ENCODE measurements around the gene MTAP.

The MTAP gene

DNA sequence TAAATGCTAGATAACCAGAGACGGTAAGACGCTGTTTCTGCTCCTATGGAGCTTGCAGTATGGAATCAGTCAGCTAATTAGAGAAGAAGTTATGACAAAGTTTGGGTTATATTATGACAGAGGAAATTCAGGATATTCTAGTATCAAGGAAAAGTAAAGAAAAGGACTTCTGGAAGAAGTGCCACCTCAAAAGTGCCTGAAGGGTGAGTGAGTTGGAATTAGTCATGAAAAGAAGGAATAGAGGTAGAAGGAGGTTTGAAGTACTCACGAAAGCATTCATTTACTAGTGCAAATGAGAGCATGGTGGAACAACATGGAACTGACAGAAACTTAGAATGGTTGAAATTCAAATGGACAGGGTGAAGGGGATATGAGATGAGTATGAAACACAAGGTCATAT, 40.4 kb upstream of the MTAP start:
- DNase-seq (ENCODE audit: extremely low read depth, insufficient read length): no peak
- Histone ChIP-seq H3K36me3 (ENCODE audit: control insufficient read depth, insufficient read depth, low read length) (no peaks in the 10 kb centered on the region), H3K27me3 (replicated peaks; ENCODE audit: control insufficient read depth, insufficient read depth, low read length) (no peaks in the 10 kb centered on the region), H3K4me3 (replicated peaks; ENCODE audit: low read depth, low read length) (no peak overlapping the region)
- TF ChIP-seq, protein P1, sequence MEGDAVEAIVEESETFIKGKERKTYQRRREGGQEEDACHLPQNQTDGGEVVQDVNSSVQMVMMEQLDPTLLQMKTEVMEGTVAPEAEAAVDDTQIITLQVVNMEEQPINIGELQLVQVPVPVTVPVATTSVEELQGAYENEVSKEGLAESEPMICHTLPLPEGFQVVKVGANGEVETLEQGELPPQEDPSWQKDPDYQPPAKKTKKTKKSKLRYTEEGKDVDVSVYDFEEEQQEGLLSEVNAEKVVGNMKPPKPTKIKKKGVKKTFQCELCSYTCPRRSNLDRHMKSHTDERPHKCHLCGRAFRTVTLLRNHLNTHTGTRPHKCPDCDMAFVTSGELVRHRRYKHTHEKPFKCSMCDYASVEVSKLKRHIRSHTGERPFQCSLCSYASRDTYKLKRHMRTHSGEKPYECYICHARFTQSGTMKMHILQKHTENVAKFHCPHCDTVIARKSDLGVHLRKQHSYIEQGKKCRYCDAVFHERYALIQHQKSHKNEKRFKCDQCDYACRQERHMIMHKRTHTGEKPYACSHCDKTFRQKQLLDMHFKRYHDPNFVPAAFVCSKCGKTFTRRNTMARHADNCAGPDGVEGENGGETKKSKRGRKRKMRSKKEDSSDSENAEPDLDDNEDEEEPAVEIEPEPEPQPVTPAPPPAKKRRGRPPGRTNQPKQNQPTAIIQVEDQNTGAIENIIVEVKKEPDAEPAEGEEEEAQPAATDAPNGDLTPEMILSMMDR (IDR thresholded peaks at IDR 0.05; ENCODE audit: insufficient read depth, low read length, poor library complexity, severe bottlenecking): no peak

DNA sequence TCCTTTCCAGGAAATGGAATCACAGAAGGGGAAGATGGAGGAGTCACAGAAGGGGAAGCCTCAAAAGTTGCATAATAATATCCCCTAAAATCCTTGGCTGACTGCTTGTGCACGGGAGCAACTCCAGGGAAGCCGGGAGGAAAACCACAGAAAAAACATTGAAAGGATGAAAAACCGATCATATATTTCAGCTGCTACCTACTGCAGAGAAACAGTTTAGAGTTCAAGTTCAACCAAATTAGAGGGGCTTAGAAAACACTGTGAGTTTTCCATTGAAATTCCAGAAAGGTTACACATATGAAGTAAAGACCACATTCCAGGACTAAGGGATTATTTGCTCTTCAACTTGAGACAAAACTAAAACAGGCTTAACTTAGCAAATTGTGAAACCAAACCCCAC, 37.6 kb upstream of the MTAP start:
- Histone ChIP-seq H3K4me3 (replicated peaks; ENCODE audit: low read depth, low read length) (no peak overlapping the region), H3K36me3 (ENCODE audit: control insufficient read depth, insufficient read depth, low read length) (no peaks in the 10 kb centered on the region), H3K27me3 (replicated peaks; ENCODE audit: control insufficient read depth, insufficient read depth, low read length) (no peaks in the 10 kb centered on the region)
- TF ChIP-seq, protein P1 (IDR thresholded peaks at IDR 0.05; ENCODE audit: insufficient read depth, low read length, poor library complexity, severe bottlenecking): no peak
- DNase-seq (ENCODE audit: extremely low read depth, insufficient read length): no peak

DNA sequence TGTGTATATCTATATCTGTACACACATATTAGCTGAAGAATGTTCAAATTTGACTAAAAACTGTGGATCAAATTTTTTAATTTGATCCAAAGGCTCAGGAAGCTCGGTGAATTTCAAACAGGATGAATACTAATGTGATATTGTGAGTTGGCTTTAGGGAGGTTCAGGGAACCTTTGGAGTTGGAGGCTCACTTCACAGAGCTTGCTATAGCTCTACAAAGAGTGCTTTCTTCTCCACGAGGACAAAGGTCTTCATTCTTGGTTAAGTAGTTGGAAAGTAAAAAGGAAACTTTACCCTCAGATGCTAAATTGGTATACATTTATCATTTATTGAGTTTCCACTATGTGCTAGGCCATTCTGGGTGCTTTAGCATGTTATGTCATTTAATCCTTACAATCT, 36.3 kb upstream of the MTAP start:
- no peaks in the 10 kb centered on the region for H3K36me3 ChIP-seq (ENCODE audit: control insufficient read depth, insufficient read depth, low read length)
- H3K27me3 ChIP-seq (replicated peaks; ENCODE audit: control insufficient read depth, insufficient read depth, low read length): no peaks in the 10 kb centered on the region
- TF ChIP-seq, protein P1 (IDR thresholded peaks at IDR 0.05; ENCODE audit: insufficient read depth, low read length, poor library complexity, severe bottlenecking): no peak
- H3K4me3 ChIP-seq (replicated peaks; ENCODE audit: low read depth, low read length): no peak overlapping the region
- DNase-seq (ENCODE audit: extremely low read depth, insufficient read length): no peak

DNA sequence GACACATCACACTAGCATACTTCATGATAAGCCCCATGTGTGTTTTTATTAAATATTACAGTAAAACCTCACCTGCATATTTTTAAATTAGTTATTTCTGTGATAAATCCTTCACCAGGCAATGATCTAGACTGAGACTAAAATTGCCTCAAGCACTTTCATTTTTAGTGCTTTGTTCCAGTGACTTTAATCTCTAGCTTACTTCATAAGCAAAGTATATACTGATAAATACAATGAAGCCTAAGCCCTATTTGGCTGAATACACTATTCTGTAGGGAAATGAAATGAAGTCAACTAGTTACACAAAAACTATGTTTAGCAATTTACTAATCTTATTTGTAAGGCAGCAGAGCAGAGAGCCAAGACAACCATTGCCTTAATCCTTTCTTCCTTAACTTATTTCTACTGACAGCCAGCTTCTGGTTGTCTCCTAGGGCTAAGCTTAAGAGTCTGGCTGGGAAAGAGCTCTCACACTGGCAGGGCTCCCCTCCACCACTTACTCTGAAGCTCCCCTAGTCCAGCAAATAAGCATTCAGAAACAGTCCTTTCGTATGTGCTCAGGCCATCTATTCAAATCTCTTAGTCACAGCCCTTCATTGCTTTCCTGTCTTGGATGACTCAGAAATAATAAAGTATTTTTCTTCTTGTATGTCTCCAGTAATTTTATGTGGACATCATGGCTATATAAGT, 31.4 kb upstream of the MTAP start:
- DNase-seq (ENCODE audit: extremely low read depth, insufficient read length): no peak
- Histone ChIP-seq H3K4me3 (replicated peaks; ENCODE audit: low read depth, low read length) (no peak overlapping the region), H3K36me3 (ENCODE audit: control insufficient read depth, insufficient read depth, low read length) (no peaks in the 10 kb centered on the region), H3K27me3 (replicated peaks; ENCODE audit: control insufficient read depth, insufficient read depth, low read length) (no peaks in the 10 kb centered on the region; the same call in 1 of the 2 replicates)
- TF ChIP-seq, protein P1 (IDR thresholded peaks at IDR 0.05; ENCODE audit: insufficient read depth, low read length, poor library complexity, severe bottlenecking): no peak

DNA sequence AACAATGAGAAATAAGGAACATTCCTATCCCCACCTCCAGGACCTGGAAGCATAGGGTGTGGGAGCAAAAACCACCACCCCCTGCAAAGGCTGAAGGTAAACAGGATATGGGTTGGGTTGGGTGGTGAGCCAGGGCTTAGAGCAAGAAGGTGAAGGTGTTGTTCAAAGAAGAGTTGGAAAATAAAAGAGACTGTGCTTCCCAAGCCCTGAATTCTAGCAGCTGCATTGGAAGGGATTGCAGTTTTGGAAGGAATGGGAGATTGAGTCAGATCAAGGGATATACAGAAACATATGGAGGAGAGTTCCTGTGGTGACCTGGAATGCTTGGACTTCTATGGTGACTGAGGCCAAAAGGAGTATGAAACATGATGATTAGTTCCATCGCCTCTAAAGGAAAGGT, 24.7 kb upstream of the MTAP start:
- H3K4me3 ChIP-seq (replicated peaks; ENCODE audit: low read depth, low read length): no peak overlapping the region
- no peak for DNase-seq (ENCODE audit: extremely low read depth, insufficient read length)
- no peaks in the 10 kb centered on the region; the same call in 1 of the 2 replicates for H3K27me3 ChIP-seq (replicated peaks; ENCODE audit: control insufficient read depth, insufficient read depth, low read length)
- TF ChIP-seq, protein P1 (IDR thresholded peaks at IDR 0.05; ENCODE audit: insufficient read depth, low read length, poor library complexity, severe bottlenecking): no peak
- no peaks in the 10 kb centered on the region for H3K36me3 ChIP-seq (ENCODE audit: control insufficient read depth, insufficient read depth, low read length)

DNA sequence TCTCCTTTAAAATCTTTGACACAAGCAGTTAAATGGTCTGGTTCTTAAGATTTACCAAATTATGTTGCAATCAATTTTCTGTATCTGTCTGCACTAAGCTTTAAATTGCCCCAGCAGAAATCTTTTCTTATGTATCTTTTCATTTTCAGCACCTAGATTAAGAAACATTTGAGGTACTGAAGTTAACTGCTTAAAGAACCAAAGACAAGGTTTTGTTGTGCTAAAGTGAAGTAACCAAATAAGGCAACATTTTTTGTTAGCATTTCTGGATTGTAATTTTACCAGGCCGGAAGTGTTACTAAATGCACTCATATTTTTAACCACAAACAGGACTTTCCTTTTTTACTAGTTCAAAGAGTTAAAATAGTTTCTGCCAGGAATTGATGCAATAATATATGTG, 24.1 kb upstream of the MTAP start:
- Histone ChIP-seq H3K27me3 (replicated peaks; ENCODE audit: control insufficient read depth, insufficient read depth, low read length) (no peaks in the 10 kb centered on the region; the same call in 1 of the 2 replicates), H3K4me3 (replicated peaks; ENCODE audit: low read depth, low read length) (no peak overlapping the region), H3K36me3 (ENCODE audit: control insufficient read depth, insufficient read depth, low read length) (no peaks in the 10 kb centered on the region)
- TF ChIP-seq, protein P1 (IDR thresholded peaks at IDR 0.05; ENCODE audit: insufficient read depth, low read length, poor library complexity, severe bottlenecking): no peak
- DNase-seq (ENCODE audit: extremely low read depth, insufficient read length): no peak

Measured in GM06990 (cell line).